ENCODE results near the gene CSPG5.

Gene CSPG5

DNA sequence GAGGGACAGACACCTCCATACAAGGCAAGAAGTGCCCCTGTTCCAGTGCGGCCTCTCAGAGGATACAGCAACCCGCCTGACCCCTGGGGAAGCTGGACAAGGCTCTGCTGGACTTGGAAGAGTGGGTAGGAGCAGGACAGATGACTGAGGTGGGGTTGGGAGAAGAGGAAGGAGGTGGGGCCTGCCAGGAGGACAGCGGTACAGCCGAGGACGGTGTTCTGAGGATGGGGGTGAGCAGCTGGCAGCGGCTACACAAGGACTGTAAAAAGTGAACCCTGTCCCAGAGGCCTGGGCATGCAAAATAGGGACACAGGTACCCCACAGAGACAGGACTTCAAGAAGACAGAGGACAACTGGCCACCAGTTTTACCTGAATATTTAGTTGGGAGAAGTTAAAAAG lies 41.7 kb downstream of the CSPG5 start:
- POLR2A ChIA-PET = no interaction called here
- CTCF ChIA-PET = no interaction called here
- TF ChIP-seq, protein P1, sequence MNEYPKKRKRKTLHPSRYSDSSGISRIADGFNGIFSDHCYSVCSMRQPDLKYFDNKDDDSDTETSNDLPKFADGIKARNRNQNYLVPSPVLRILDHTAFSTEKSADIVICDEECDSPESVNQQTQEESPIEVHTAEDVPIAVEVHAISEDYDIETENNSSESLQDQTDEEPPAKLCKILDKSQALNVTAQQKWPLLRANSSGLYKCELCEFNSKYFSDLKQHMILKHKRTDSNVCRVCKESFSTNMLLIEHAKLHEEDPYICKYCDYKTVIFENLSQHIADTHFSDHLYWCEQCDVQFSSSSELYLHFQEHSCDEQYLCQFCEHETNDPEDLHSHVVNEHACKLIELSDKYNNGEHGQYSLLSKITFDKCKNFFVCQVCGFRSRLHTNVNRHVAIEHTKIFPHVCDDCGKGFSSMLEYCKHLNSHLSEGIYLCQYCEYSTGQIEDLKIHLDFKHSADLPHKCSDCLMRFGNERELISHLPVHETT (tag by site-specific recombination; IDR thresholded peaks at IDR 0.05) = no peak
- TF ChIP-seq ZNF132 (tag by site-specific recombination; IDR thresholded peaks at IDR 0.05; ENCODE audit: borderline replicate concordance) = no peak
- TF ChIP-seq ZNF148 (tag by site-specific recombination; IDR thresholded peaks at IDR 0.05; ENCODE audit: borderline replicate concordance) = no peak
- TF ChIP-seq ZNF174 (tag by site-specific recombination; IDR thresholded peaks at IDR 0.05) = no peak
- TF ChIP-seq ZNF23 (tag by site-specific recombination; IDR thresholded peaks at IDR 0.05; ENCODE audit: borderline replicate concordance) = no peak
- TF ChIP-seq ZNF214 (tag by site-specific recombination; IDR thresholded peaks at IDR 0.05; ENCODE audit: borderline replicate concordance) = no peak
- no peak for TF ChIP-seq MEIS1 (CRISPR knock-in tag; IDR thresholded peaks at IDR 0.05; ENCODE audit: borderline replicate concordance)
- no peak for TF ChIP-seq BCL11A (tag by site-specific recombination; IDR thresholded peaks at IDR 0.05; ENCODE audit: low read depth)
- TF ChIP-seq ZNF121 (tag by site-specific recombination; IDR thresholded peaks at IDR 0.05) = no peak
- TF ChIP-seq ZBTB49 (tag by site-specific recombination; IDR thresholded peaks at IDR 0.05; ENCODE audit: low read depth) = no peak
- Histone ChIP-seq H3K4me1 (ENCODE audit: control insufficient read depth, insufficient read depth, low read length) (no peaks in the 10 kb centered on the region), H3K36me3 (ENCODE audit: control insufficient read depth in 2 of 2, insufficient read depth in 1 of 2, low read length in 2 of 2) (no peaks in the 10 kb centered on the region), H3K9me3 (ENCODE audit: control insufficient read depth, insufficient read depth, low read depth, low read length) (no peaks in the 10 kb centered on the region), H3K4me3 (ENCODE audit: low read depth, low read length) (no peak overlapping the region), H3K27ac (ENCODE audit: extremely low read depth, low read depth, low read length) (no peak overlapping the region)

GRCh38 chr3:47536221-47536891 lies 42.3 kb downstream of the CSPG5 start:
- TF ChIP-seq ZNF391 (tag by site-specific recombination; IDR thresholded peaks at IDR 0.05; ENCODE audit: borderline replicate concordance, low read depth) (no peak), ZBTB21 (tag by site-specific recombination; IDR thresholded peaks at IDR 0.05) (no peak), ZBTB17 (tag by site-specific recombination; IDR thresholded peaks at IDR 0.05) (no peak), ZNF398 (tag by site-specific recombination; IDR thresholded peaks at IDR 0.05) (no peak), ZNF350 (tag by site-specific recombination; IDR thresholded peaks at IDR 0.05) (no peak), ZNF423 (tag by site-specific recombination; IDR thresholded peaks at IDR 0.05) (no peak), ZFP69B (tag by site-specific recombination; IDR thresholded peaks at IDR 0.05) (no peak)
- Histone ChIP-seq H3K36me3 (ENCODE audit: control insufficient read depth in 2 of 2, insufficient read depth in 1 of 2, low read length in 2 of 2) (no peaks in the 10 kb centered on the region), H3K27ac (ENCODE audit: extremely low read depth, low read depth, low read length) (no peak overlapping the region), H3K4me1 (ENCODE audit: control insufficient read depth, insufficient read depth, low read length) (no peaks in the 10 kb centered on the region), H3K9me3 (ENCODE audit: control insufficient read depth, insufficient read depth, low read depth, low read length) (no peaks in the 10 kb centered on the region), H3K4me3 (ENCODE audit: low read depth, low read length) (no peak overlapping the region)
- ChIA-PET POLR2A (no interaction called here), CTCF (no interaction called here)
